Measurements from ENCODE around the gene NUDT19.

DNA sequence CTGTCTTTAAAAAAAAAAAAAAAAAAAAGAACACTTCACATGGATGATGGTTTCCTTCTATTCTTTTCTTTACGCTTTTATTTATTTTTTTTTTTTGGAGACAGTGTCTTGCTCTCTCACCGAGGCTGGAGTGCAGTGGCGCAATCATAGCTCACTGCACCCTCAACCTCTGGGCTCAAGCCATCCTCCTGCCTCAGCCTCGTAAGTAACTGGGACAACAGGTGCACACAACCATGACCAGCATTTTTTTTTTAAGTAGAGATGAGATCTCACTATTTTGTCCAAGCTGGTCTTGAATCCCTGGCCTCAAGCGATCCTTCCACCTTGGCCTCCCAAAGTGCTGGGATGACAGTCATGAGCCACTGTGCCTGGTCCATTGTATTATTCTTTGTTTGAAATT lies 41.0 kb upstream of the NUDT19 start:
- TF ChIP-seq CTCF (IDR thresholded peaks at IDR 0.05; ENCODE audit: low read length) (no peak), EZH2 (IDR thresholded peaks at IDR 0.05; ENCODE audit: borderline replicate concordance, low read length) (no peak)

All from OCI-LY1 (cell line).